ENCODE measurements around the gene PKP4.
"Not testable (repeated sequence)": the region's sequence is repeated elsewhere in the genome, so short reads cannot be mapped to it uniquely, and the experiment has no call there.

Gene PKP4

GRCh38 chr2:158687315-158687714, 230.6 kb downstream of the PKP4 start:
- no peak for DNase-seq (ENCODE audit: low read depth in 2 of 2)

DNA sequence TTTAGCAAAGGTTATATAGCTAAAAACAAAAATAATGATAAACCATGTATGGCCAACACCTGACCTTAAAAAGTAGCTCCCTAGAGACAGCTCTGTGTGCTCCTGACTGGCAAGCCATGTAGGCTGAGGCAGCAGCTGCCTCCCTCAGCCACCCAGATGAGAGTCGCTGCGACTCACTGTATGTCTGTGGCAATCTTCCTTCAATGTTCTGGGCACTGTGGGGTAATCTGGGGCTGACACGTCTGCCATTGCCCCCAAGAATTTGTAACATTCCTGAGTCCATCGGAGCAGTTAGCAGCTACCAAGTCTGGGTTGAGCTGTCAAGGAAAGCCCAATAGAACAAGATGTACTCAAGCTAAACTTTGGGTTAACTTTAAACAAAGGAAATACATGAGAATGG, 232.0 kb downstream of the PKP4 start:
- no peak for DNase-seq (ENCODE audit: low read depth in 2 of 2)

DNA sequence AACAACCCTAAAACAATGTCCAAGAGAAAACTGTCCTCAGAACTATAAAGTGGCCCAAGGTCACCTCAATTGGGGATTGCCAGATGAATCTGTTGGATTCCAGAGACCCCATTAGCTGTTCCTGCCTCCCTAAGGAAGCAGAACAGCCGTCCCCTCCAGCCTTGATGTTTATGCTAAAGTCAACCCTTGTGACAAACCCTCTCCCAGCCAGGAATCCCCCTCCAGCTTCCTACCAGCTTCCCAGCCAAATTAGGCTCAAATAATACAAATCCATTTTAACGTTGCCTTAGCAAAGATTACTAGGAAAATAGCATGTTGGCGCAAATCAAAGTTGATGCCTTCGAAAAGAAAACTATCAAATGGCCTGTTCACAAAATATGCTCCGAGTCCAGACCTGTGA, 232.6 kb downstream of the PKP4 start:
- no peak for DNase-seq (ENCODE audit: low read depth in 2 of 2)

GRCh38 chr2:158690823-158691222, 234.1 kb downstream of the PKP4 start:
- no peak for DNase-seq (ENCODE audit: low read depth in 2 of 2)

DNA sequence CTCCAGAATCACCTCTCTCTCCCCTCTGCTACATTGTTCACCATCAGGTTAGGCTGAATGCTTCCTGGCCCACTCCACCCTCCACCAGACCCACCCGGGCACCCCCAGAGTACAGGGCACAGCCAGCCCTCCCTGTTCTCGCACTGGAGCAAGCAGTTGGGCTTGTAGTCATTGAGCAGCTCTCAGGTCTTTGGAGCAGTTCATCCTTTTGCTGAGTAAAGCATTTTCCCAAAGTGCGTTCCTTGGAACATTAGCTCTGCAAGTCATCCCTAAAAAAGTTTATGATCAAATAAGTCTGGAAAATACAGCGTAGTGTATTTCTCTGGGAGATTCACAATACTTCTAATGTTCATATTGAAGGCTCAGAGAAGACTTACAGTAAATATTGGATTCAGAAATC, 234.9 kb downstream of the PKP4 start:
- no peak for DNase-seq (ENCODE audit: low read depth in 2 of 2)

DNA sequence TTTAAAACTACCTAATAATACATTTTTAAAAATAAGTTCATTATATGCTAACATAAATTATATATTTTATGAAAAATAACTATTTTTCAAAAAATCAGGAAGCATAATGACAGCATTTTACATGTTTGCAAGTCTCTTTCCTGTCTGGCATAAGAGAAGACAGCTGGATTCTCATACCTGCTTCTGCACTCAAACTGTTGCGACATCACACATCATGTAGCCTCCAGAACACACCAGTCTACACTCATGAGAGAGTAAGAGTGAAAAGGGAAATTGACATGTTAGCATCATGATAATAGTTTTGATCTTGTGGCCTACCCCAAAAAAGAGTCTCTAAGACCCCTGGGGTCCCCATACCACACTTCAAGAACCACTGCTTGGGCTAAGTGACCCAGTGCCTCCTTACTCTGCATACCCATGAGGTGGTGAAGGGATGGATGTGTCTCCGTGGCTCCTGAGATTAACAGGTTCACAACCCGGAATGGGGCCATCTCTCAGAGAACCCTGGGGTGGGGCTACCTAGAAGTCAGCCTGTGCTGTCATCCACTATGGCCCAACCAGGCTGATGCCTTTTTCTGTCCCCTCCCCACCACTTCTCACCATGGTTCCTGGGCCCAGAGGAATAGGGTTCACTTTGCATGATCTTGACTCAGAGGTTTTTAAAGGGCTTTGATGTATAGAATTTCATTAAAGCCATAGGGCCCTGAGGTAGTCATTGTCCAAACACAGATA, 235.8 kb downstream of the PKP4 start:
- DNase-seq (ENCODE audit: low read depth in 2 of 2) = no peak

GRCh38 chr2:158693476-158693875, 236.7 kb downstream of the PKP4 start:
- no peak for DNase-seq (ENCODE audit: low read depth in 2 of 2)

- no peak for DNase-seq (ENCODE audit: low read depth in 2 of 2)
These were observed 238.6 kb downstream of the PKP4 start for GRCh38 chr2:158695305-158695704.

GRCh38 chr2:158695744-158696143, 239.0 kb downstream of the PKP4 start:
- DNase-seq (ENCODE audit: low read depth in 2 of 2) = not testable (repeated sequence)

DNA sequence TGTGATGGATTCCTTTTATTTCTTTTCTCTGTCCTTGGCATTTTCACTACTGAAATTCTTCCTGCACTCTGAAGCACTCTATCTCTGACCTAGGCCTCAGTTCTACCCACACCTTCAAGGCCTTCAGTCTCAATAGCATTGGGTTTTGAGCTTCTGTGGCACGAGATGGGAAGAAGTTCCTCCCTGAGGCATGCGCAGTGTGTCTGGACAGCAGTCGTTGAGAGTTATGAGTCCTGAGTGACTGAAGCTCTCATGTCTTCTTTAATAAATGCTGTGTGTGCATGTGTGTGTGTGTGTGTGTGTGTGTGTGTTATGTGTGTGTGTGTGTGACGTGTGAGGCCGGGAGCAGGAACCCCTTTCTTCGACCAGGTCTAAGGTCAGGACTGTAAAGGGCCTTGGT, 242.6 kb downstream of the PKP4 start:
- DNase-seq (ENCODE audit: low read depth in 2 of 2) = no peak

- no peak for DNase-seq (ENCODE audit: low read depth in 2 of 2)
These were observed 244.3 kb downstream of the PKP4 start for GRCh38 chr2:158701101-158701500.

DNA sequence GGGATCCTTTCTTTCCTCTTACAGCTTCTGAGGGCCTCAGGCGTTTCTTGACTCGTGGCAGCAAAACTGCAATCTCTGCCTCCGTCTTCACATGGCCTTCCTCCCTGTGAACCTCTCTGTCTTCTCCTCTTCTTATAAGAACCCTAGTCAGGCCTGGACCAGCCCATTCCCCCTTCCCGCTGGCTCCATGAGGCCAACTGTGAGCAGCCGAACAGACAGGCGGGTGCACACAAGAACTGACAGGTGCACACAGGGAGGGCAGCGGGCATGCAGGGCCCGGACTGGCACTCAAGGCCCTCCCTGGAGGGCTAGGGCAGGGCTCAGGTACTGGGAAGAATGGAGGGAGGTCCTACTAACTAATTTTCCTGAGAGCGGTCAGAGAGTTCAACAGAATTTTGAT, 246.0 kb downstream of the PKP4 start:
- no peak for DNase-seq (ENCODE audit: low read depth in 2 of 2)

DNA sequence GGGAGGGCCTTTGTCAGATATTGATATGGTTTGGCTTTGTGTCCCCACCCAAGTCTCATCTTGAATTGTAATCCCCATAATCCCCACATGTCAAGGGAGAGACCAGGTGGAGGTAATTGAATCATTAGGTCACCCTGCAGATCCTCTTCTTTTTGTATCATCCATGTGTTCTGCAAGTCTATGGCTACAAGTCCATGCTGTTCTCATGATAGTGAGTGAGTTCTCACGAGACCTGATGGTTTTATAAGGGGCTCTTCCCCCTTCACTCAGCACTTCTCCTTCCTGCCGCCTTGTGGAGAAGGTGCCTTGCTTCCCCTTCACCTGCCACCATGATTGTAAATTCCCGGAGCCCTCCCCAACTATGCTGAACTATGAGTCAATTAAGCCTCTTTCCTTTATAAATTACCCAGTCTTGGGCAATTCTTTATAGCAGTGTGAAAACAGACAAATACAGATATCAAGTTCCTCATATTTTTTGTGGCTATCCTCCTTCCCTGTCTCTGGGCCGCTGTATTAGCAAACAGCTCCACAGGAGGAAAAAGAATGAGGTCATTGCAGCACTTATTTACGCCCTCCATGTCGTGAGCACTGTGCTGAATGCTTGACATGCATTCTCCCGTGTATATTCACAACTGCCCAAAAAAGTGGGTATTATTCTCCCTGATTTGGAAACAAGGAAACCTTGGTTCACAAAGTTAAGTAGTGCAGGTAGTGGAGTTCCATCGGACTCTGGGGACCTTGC, 248.1 kb downstream of the PKP4 start:
- not testable (repeated sequence) for DNase-seq (ENCODE audit: low read depth in 2 of 2)

DNA sequence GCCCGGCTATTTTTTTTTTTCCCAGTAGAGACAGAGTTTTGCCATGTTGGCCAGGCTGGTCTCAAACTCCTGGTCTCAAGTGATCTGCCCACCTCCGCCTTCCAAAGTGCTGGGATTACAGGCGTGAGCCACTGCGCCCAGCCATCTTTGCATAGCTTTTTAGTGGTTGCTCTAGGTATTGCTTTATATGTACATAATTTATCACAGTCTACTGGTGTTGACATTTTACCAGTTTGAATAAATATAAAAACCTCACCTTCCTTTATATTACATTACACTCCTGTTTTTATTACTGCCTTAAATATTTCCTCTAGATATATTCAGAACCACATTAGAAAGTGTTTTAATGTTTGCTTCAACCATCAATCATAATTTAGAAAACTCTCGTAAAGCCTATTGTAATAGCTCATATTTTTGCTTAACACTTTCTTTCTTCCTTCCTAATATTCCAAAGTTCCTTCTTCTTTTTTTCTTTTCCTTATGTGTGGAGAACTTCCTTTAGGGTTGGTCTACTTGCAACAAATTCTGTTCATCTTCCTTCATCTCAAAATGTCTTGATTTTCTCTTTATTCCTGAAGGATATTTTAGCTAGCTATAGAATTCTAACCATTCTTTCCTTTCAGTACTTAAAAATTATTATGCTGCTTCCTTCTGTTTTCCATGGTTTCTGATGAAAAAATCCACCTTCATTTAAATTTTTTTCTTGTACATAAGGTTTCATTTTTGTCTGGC, 256.2 kb downstream of the PKP4 start:
- no peak for DNase-seq (ENCODE audit: low read depth in 2 of 2)

DNA sequence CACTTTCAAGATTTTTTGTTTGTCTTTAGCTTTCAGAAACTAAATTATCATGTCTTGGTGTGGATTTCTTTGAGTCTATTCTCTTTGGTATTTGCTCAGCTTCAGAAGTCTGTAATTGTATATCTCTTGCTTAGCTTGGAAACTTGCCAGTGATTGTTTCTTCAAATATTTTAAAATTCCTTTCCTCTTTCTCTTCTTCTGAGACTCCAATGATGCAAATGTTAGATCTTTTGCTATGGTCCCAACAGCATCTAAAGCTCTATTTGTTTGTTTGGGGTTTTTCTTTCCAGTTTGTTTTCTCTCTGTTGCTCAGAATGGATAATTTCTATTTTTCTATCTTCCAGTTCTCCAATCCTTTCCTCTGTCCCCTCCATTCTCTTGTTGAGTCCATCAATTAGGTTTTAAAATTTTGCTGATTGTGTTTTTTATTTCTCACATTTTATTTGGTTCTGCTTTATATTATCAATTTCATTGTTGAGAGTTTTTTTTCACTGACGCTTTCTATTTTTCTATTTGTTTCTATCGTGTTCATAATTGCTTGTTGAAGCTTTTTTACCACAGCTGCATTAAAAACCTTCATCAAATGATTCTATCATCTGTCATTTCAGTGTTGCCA, 256.9 kb downstream of the PKP4 start:
- DNase-seq (ENCODE audit: low read depth in 2 of 2) = no peak

DNA sequence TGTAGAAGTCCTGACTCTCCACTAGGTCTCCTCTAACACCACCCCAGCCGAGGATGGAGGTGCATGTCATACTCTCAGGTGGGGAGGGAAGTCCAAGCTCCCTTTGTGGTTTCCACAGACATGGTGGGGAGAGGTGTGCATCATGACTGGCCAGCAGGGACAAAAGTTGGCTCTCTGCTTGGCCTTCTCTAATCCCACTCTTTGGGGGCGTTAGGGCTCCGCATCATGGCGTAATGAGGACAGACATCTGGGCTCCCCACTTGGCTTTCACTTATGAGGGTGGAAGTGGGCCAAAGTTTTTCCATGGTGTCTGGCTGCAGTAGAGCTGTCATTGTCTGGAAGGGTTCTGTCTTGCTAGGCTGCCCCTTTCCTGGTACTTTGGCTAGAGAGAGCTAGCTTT, 257.7 kb downstream of the PKP4 start:
- no peak for DNase-seq (ENCODE audit: low read depth in 2 of 2)

DNA sequence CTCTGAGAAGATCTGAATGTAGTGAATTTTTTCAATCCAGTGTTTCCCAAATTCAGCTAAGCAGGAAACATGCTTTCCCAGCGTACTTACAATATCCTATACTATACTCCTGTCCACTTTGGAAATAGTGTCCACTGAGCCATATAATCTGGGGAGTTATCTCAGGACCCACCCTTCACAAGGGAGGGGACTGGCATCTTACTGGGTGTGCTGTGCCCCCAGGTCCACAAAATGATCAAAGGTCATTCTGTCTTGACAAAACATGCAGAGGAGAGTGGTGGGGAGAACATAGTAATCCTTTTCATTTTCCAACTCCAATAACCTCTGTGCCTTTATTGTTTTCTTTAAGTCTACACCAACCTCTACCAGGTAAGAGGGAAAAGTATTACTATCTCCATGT, 258.6 kb downstream of the PKP4 start:
- no peak for DNase-seq (ENCODE audit: low read depth in 2 of 2)

GRCh38 chr2:158716121-158716791, 259.5 kb downstream of the PKP4 start:
- DNase-seq (ENCODE audit: low read depth in 2 of 2) = no peak

DNA sequence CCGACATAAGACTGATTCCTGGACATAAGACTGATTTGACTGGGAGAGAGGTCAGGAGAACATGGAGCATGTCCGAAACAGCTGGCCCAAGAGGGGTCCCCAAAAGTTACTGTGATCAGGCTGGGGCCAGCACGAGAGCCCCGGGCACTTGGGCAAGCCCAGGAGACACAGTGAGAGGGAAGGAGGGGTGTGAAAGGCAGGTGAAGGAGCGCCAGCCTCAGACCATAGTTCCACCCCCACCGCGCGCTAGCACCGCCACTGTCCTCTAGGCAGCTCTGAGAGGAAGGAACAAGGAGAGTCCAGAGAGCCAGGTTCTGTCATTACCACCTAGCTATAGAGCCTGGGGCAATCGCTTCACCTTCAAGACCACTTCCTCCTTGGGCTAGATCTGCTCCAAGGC, 260.2 kb downstream of the PKP4 start:
- DNase-seq (ENCODE audit: low read depth in 2 of 2) = no peak

DNA sequence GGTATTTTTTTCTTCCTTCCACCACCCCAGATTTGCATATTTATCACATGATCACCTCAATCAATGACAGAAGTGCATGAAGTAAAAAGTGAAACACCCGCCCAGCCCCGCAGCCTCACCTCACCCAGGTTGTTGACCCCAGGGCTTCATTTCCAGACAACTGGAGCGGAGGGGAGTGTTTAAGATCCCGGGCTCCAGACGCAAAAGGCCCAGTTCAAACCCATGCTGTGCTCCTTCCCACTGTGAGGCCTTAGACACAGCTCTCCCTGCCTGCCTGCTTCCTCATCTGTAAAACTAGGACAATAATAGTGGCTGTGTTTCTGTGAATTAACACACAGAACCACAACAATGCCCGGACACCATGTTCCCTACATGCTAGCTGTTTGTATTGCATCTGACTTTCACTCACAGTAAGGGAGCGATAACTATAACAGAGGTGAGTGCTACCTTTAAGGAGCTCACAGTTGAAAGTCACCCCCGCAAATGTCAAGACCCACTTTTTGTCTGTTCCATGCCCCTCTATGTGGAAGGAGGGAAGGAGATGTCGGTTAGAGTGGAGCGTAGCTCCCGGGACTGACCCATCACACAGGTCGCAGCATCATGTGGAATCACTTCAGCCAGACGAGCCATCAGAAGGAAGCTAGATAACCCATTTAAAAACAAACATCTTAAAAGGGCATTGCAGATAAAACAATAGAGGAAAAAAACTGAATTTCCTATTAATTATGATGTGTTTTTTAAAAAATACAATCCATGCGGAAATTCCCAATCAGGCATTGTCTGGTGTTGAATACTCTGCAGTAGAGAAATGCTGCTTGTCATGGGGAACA, 260.8 kb downstream of the PKP4 start:
- DNase-seq (ENCODE audit: low read depth in 2 of 2) = no peak

- DNase-seq (ENCODE audit: low read depth in 2 of 2) = no peak
These were observed 261.4 kb downstream of the PKP4 start for GRCh38 chr2:158718196-158718585.
